GM21526 (cell line): ENCODE data around the gene SERPINB6.
"Not testable (repeated sequence)": the region's sequence is repeated elsewhere in the genome, so short reads cannot be mapped to it uniquely, and the experiment has no call there.

Experiments used
- ATAC-seq: cut with Tn5 transposase; IDR thresholded peaks from one replicate; pipeline ENCODE4 v1.9.1; 2021; ENCODE audit warnings: moderate library complexity; ENCODE audit not compliant: unreplicated experiment, low FRiP score

Gene SERPINB6

DNA sequence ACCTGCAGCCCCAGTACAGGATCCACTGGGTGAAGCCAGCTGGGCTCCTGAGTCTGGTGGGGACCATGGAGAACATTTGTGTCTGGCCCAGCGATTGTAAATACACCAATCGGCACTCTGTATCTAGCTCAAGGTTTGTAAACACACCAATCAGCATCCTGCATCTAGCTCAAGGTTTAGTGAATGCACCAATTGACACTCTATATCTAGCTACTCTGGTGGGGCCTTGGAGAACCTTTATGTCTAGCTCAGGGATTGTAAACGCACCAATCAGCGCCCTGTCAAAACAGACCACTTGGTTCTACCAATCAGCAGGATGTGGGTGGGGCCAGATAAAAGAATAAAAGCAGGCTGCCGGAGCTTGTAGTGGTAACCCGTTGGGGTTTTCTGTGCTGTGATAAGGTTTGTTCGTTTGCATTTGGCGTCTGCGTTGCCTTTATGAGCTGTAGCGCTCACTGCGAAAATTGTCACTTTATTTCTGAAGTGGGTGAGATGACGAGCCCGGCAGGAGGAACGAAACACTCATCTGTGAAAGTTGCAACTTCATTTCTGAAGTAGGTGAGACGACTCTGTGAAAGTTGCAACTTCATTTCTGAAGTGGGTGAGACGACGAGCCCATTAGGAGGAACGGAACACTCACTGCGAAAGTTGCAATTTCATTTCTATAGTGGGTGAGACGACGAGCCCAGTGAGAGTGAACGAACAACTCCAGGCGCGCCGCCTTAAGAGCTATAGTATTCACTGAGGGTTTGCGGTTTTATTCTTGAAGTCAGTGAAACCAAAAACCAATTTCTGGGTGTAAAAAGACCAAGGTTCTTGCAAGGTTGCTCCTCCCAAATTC is 31.1 kb downstream of the SERPINB6 start:
- peak; percentile 85 for ATAC-seq

DNA sequence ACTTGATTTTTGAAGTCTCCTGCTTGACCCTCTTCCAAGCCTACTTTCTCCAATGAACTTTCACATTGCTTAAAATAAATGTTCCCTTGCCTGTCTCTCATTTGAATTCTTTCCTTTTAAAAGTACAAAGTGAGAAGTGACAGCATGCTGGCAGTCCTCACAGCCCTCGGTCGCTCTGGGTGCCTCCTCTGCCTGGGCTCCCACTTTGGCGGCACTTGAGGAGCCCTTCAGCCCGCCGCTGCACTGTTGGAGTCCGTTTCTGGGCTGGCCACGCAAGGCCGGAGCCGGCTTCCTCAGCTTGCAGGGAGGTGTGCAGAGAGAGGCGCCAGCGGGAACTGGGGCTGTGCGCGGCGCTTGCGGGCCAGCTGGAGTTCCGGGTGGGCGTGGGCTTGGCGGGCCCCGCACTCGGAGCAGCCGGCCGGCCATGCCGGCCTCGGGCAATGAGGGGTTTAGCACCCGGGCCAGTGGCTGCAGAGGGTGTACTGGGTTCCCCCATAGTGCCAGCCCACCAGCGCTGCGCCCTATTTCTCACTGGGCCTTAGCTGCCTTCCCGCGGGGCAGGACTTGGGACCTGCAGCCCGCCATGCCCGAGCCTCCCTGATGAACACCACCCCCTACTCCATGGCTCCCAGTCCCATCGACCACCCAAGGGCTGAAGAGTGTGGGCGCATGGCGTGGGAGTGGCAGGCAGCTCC is 31.9 kb downstream of the SERPINB6 start:
- ATAC-seq: no peak

DNA sequence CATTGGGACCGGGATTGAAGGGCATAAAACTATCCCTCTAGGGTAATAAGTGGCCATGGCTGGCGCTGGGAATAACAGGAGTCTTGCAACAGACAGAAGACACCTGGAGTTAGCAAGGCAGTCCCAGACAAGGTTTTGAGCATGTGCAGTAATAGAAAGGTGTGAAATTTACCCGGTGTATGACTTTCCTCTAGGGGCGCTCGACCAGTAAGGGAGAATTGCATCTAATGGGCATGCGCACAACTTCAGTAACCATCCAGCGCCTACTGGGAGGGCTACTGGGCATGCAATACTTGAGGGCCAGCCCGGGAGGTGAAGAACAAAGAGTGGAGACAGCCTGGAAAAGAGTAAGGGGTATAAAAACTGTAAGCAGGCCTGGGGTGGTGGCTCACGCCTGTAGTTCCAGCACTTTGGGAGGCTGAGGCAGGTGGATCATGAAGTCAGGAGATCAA is 32.7 kb downstream of the SERPINB6 start:
- no peak for ATAC-seq

DNA sequence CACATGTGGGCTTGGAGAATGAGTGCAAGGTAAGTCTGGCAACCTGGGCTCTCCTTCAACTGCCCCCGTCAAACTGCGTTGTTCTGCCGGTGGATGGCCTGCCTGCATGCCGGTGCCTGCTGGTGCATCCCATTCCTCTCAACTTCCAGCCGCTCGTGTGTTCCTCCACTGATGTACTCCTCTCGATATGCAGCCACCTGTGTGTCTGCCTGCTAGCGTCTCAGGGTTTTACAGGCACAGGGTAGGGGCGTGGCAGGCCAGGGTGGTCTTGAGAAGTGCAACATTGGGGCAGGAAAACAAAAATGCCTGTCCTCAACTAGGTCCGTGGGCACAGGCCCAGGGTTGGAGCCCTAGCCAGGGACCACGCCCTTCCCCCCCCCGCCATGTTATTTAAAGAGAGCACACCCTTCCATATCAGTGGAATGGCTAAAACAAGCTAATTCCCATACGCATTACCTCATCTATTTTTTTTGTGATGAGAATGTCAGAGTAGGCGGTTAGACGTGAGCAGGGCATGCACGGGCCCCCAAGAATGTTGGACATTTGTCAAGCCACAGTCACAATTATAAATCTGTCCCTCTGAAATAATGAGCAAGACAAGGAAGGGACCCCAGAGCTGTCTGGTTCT is 33.2 kb downstream of the SERPINB6 start:
- no peak for ATAC-seq

DNA sequence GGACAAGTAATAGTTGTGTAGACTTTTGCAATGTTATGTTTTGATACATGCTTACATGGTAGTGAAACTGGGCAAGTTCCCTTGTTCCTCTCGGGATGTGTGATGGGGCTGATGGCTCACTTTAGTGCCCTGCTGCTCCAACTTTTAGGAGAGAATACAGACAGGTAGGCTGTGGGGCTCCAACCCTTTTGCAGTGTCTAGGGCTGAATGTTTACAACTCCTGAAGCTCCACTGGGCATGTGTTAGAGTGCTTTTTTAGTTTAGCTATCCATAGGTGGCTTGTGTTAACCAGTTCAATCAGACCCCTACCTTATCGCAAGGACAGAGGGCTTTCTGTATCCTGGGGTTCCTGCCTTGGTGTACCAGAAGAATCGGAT is 33.8 kb downstream of the SERPINB6 start:
- no peak for ATAC-seq

DNA sequence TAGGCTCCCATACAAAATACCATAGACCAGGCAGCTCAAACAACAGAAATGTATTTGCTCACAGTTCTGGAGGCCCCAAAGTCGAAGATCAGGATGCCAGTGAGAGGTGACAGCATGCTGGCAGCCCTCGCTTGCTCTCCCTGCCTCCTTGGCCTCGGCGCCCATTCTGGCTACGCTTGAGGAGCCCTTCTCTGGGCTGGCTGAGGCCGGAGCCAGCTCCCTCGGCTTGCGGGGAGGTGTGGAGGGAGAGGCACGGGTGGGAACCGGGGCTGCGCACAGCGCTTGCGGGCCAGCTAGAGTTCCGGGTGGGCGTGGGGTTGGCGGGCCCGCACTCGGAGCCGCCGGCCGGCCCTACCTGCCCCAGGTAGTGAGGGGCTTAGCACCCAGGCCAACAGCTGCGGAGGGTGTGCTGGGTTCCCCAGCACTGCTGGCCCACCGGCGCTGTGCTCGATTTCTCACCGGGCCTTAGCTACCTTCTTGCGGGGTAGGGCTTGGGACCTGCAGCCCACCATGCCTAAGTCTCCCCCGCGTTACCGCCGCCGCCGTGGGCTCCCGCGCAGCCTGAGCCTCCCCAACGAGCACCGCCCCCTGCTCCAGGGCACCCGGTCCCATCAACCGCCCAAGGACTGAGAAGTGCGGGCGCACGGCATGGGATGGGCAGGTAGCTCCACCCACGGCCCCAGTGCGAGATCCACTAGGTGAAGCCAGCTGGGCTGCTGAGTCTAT is 35.6 kb downstream of the SERPINB6 start:
- no peak for ATAC-seq

DNA sequence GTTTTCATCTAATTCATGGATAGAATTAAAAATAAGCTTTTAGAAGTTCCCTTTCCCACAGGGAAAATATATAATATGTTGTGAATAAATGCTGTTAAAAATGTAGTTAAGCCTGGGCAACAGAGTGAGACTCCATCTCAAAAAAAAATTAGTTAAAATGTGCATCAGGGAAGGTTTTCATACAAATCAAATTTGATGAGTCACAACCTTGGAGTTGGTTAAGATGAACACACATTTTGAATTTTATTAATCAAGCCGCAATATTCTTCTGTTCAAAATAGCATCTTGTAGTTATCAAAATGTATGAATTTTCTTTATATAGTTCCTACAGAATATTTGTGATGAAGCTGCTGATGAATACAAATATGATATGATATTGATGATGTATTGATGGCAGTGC is 37.3 kb downstream of the SERPINB6 start:
- ATAC-seq: no peak

DNA sequence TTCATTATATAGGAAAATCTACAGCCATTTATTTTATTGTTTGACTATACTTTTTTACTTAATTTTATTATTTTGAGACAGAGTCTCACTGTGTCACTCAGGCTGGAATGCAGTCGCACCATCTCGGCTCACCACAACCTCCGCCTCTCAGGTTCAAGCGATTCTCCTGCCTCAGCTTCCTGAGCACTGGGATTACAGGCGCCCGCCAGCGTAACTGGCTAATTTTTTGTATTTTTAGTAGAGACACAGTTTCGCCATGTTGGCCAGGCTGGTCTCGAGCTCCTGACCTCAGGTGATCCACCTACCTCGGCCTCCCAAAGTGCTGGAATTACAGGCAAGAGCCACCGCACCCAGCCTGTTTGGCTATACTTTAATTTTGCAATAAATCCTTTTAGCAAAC is 38.5 kb downstream of the SERPINB6 start:
- not testable (repeated sequence) for ATAC-seq

DNA sequence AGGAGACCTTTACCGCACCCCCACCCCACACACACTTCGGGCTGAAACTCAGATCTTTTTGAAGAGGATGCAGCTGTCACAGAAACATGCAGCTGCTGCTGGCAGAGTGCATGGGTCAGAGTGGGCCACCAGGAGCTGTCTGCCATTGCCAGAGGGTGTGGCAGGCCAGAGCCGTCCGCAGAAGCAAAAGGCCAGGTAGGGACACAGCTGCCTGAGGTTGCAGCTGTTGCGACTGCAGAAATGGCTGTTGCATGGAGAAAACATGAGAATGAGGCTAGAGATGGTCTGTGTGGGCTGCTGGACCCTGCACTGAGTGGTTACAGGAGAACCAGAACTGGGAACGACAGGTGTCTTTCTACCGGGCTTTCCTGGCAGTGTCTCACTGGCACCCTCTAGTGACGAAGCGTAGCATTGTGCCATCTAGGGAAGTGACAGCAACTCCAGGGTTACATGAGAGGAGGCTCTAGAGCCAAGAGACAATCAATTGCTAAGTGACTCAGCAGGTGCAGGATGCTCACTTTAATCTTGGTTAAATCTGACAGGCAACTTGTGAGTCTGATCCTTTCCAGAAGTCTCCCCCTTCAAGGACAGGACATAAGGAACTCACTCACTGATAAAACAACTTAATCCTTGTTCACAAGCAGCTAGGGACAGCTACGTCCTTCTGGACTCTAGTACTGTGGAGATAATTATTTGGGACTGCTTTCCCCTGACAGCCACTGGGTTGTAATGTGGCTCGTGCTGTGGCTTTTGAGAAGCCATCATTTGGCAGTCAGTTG is 39.2 kb downstream of the SERPINB6 start:
- ATAC-seq: peak; percentile 80

DNA sequence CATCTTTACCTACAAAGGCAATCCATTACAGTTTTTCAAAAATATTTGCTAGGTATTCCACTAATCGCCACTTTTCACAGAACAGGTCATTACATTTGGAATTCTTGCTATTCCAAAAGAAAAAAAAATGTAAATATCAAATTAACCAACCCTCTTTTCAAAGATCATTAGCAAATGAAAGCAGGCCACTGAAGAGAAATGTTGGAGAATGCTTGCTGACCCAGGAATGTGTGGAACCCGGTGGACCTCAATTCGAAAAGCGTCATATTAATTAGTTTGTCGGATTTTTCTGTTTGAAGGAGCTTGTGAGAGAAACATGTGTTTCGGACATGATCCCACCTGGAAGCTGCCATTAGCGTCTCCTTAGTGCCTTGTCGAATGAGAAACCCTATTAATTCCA is 40.3 kb downstream of the SERPINB6 start:
- no peak for ATAC-seq

DNA sequence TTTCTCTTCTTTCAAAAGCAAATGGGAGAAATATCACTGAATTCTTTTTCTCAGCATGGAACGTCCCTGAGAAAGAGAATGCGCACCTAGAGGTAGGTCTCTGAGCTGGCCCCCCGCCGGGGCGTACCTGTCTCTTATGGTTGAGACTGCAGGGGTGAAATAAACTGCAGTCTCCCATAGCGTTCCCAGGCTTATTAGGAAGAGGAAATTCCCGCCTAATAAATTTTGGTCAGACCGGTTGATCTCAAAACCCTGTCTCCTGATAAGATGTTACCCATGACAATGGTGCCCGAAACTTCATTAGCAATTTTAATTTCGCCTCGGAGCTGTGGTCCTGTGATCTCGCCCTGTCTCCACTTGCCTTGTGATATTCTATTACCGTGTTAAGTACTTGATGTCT is 43.4 kb downstream of the SERPINB6 start:
- not testable (repeated sequence) for ATAC-seq

DNA sequence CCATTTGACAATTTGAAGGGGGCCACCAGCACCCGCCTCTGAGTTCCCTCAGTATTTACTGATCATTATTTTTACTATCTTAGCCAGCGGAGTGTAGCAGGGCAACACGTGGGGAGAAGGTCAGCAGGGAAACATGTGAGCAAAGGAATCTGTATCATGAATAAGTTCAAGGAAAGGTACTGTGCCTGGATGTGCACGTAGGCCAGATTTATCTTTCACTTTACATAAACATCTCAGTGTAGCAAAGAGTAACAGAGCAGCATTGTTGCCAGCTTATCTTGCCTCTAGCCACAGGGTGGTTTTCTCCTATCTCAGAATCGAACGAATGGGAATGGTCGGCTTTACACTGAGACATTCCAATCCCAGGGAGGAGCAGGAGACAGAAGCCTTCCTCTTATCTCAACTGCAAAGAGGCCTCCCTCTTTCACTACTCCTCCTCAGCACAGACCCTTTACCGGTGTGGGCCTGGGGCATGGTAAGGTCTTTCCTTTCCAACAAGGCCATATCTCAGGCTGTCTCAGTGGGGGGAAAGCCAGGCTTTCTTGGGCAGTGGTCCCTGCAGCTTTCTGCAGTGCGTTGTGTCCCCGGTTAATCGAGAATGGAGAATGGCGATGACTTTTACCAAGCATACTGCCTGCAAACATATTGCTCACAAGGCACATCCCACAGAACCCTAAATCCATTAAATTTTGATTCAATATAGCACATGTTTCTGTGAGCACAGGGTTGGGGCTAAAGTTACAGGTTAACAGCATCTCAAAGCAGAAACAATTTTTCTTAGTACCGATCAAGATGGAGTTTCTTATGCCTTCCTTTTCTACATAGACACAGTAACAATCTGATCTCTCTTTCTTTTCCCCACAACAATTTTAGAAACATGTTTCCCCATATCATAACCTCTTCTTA is 45.3 kb downstream of the SERPINB6 start:
- ATAC-seq: not testable (repeated sequence)

DNA sequence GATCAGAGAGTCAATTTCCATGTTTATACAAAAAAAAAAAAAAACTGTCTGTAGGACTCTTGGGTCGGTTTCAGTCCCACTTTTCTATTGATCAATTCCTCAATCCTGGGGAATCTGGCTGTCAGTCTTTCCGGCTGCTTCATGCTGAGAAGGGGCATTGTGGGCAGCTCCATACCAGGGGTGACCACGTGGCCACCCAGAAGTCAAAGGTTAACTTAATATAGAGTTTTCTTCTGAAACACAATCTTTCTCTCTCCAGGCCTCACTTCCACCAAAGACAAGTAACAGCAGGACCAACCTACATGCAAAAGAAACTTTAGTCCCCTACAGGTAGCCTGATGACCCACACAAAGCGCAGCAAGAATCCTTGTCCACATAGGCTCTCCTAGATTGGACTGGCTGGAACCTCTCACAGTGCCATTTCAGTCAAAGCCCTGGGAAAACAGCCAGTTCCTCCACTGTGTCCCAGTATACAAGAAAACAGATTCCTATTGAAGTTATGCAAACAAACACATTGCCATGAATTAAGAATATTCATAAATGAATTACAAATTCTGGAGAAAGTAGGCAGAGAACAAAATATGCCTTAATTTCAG is 49.7 kb downstream of the SERPINB6 start:
- ATAC-seq: no peak

DNA sequence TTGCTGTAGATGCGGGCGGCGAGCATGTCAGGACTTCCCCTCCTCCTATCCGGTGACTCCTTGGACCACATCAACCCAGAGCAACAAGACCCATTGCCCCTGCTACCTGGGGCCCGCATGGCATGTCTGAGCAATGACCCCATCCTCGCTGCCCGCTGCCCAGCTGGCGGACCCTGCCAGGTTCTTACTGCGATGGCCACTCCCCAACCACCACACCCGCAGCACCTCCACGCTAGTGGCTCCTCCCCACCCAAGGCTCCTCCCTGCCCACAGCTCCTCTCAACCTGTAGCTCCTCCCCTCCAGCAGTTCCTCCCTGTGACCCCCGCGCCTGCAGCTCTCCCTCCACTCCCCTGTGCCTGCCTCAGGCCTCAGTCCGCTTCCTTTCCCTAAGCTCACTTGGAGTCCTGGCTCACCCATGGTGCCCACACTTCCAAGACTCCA is 50.7 kb downstream of the SERPINB6 start:
- ATAC-seq: no peak

DNA sequence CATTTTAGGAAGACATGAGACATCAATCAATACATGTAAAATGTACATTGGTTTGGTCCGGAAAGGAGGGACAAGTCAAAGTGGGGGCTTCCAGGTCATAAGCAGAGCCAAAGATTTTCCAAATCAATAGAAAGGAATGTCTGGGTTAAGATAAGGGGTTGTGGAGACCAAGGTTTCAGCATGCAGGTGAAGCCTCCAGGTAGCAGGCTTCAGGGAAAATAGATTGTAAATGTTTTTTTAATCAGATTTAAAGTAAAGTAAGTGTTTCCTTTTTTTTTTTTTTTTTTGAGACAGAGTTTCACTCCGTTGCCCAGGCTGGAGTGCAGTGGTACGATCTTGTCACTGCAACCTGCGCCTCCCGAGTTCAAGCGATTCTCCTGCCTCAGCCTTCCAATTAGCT is 51.5 kb downstream of the SERPINB6 start:
- no peak for ATAC-seq

DNA sequence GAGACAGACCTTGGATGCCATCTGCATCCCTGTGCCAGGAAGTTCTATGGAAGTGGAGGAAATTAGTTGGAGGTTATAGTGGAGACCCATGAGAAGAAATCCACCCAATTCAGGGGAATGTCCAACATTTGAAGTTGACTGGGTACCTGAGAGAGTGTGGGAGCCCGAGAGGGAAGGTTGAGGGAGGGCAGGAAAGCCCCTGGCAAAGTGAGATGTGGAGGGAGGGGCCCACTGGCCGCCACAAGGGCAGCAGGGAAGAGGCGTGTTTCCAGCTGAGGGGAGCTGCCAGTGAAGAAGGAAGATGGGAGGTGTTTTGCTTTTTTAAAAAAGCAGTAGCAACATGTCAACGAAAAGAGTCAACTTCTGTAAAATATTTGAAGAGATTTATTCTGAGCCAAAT is 52.0 kb downstream of the SERPINB6 start:
- ATAC-seq: no peak

DNA sequence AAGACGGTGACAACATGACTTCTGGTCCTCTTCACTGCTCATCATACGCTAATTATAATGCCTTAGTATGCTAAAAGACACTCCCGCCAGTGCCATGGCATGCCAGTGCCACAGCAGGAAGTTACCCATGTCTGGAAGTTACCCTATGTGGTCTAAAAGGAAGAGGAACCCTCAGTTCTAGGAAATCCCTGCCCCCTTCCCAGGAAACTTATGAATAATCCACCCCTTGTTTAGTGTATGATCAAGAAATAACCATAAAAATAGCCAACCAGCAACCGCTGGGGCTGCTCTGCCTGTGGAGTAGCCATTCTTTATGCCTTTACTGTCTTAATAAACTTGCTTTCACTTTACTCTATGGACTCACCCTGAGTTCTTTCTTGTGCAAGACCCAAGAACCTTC is 52.4 kb downstream of the SERPINB6 start:
- ATAC-seq: no peak

DNA sequence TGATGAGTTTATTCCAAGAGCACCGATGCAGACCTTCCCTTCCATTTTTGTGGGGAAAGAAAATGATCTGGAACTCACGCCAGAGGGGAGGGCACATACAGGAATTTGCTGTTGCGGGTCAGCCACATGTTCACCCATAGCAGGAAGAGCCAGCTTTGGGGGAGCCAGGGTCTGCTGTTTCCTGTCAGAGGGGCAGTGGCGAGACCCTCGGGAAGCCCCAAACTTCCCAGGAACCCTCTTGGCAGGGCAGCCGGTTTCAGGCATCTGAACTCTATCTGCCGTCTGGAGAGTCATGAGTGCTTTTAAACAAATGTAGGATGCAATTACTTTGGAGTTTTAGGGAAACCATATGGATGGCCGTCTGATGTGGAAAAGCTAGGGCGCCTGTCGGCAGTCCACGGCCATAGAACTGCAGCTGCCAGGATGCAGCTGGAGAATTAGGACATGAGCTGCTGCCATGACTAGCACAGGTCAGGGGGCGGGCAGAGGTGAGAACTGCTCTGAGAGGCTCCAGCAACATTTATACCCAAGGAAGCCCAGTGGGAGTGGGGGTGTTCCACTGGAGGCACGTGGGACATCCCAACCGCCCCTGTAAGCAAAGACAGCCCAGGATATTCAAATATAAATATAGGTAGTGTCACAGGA is 53.4 kb downstream of the SERPINB6 start:
- no peak for ATAC-seq
